Ascending aorta (tissue), 2 donors: ENCODE results near the gene SSC5D. TPM values are rescaled to one million over a fixed set of nuclear protein-coding genes. Genes with fewer than 3 reads are reported as not detected.

ENCODE experiments used
- DNase-seq, 2 donors: peaks; one replicate each; pipeline ENCODE4 v3.0.0-alpha.2; 2019; ENCODE audit warnings: low spot score in 2 of 2
- H3K27ac ChIP-seq, 2 donors: fragments of 200-600 bp; sonication (generic); one replicate each; pipeline ENCODE4 v1.5.1; 2016 to 2017; ENCODE audit warnings: mild to moderate bottlenecking in 1 of 2
- H3K27me3 ChIP-seq: fragments of 200-600 bp; sonication (generic); one replicate; pipeline ENCODE4 v1.5.1; 2017
- H3K36me3 ChIP-seq, 2 donors: fragments of 200-600 bp; sonication (generic); one replicate each; pipeline ENCODE4 v1.5.1; 2016
- H3K4me1 ChIP-seq, 2 donors: fragments of 200-600 bp; sonication (generic); one replicate each; pipeline ENCODE4 v1.5.1; 2016 to 2017; ENCODE audit warnings: mild to moderate bottlenecking in 1 of 2
- H3K4me3 ChIP-seq, 2 donors: fragments of 200-600 bp; sonication (generic); one replicate each; pipeline ENCODE4 v1.5.1; 2016 to 2017; ENCODE audit warnings: mild to moderate bottlenecking in 1 of 2
- H3K9me3 ChIP-seq, 2 donors: fragments of 200-600 bp; sonication (generic); one replicate each; pipeline ENCODE4 v1.5.1; 2016
- intact Hi-C: fragments of 100-400 bp; cut with DNase I; formaldehyde crosslinking; loops from one replicate; pipeline ENCODE4 v1.15.1; 2023
- total RNA-seq: library from RNA; depleted of rRNA; stranded (reverse); fragments of >200 nt; gene quantifications from one replicate; pipeline ENCODE4 v1.1.0, GENCODE V29; 2016
- TF ChIP-seq, protein P1 (sequence below), 3 experiments: fragments of 200-600 bp in 2 of 3; fragments of 450-650 bp in 1 of 3; sonication (generic) in 2 of 3; IDR thresholded peaks; one replicate each; pipeline ENCODE4 v1.5.1; 2016 to 2019; ENCODE audit warnings: antibody characterized with exemption in 3 of 3, mild to moderate bottlenecking in 1 of 3, moderate library complexity in 1 of 3

Gene SSC5D
- total RNA-seq, 1 donor from 2014 or later: 22.4 TPM

DNA sequence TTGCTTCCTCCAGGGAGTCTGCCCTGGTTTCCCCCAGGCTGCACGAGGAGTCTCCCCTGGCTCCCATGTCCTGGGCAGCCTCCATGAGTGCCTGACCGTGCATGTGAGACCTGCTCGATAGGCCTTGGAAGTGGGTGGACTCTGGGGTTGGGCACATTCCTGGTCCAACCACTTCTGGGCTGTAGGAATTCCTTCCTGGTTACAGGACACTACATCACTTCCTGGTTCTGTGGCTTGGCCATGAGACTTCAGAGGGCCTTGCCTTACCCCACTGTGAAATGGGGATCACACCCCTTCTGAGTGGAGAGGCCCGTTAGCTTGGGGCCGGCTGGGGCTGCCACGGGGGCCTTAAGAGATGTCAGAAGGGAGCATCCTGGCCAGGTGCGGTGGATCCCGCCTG is 15.8 kb upstream of the SSC5D start:
- TF ChIP-seq, protein P1, sequence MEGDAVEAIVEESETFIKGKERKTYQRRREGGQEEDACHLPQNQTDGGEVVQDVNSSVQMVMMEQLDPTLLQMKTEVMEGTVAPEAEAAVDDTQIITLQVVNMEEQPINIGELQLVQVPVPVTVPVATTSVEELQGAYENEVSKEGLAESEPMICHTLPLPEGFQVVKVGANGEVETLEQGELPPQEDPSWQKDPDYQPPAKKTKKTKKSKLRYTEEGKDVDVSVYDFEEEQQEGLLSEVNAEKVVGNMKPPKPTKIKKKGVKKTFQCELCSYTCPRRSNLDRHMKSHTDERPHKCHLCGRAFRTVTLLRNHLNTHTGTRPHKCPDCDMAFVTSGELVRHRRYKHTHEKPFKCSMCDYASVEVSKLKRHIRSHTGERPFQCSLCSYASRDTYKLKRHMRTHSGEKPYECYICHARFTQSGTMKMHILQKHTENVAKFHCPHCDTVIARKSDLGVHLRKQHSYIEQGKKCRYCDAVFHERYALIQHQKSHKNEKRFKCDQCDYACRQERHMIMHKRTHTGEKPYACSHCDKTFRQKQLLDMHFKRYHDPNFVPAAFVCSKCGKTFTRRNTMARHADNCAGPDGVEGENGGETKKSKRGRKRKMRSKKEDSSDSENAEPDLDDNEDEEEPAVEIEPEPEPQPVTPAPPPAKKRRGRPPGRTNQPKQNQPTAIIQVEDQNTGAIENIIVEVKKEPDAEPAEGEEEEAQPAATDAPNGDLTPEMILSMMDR (IDR thresholded peaks at IDR 0.05): no peak
- intact Hi-C loops: loop anchor here (10.0 kb wide), 1 partner anchor 1008 kb away; the partner anchor contains the start of gene LENG9
- no peaks in the 10 kb centered on the region for H3K9me3 ChIP-seq
- H3K36me3 ChIP-seq: no peaks in the 10 kb centered on the region
- DNase-seq: no peak
- H3K4me3 ChIP-seq: no peak overlapping the region
- no peaks in the 10 kb centered on the region for H3K27me3 ChIP-seq
- no peak overlapping the region for H3K27ac ChIP-seq
- H3K4me1 ChIP-seq: peaks cover 4 to 8% of the 10 kb centered on the region in 2 donors

DNA sequence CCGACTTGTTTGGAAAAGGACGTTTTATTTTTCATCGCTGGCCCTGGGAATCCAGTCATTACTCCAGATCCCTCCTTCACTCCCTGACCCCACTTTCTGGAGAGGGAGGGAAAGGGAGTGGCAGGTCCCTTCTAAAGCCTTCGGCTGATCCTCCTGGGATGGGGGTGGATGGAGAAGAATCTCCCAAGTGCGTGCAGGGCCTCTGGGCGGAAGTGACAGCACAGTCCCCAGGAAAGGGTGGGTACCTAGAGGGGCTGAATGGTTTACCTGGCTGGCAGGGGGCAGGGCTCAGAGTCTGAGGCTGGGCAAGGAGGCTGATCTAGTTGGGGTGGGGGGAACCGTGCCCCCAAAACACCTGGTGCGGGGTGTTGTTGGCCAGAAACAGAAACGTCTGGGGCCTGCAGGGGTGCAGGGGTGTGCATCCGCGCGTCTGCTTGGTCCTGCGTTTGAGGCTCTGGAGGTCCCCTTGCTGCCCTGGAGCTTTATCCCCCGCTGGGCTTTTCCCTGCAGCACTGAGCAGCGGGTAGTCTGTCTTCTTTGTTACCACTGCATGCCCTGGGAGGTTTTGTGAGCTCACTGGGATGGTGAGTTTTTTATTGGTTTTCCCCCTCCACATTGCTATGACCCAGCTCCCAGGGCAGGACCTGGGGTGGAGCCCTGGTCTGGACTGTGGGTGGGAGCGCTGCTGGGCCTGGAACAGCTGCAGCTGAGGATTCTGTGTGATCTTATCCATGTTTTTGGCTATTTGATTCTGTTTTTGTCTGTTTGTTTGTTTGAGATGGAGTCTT is 14.8 kb upstream of the SSC5D start:
- Histone ChIP-seq H3K36me3 (no peaks in the 10 kb centered on the region), H3K27ac (no peak overlapping the region)

DNA sequence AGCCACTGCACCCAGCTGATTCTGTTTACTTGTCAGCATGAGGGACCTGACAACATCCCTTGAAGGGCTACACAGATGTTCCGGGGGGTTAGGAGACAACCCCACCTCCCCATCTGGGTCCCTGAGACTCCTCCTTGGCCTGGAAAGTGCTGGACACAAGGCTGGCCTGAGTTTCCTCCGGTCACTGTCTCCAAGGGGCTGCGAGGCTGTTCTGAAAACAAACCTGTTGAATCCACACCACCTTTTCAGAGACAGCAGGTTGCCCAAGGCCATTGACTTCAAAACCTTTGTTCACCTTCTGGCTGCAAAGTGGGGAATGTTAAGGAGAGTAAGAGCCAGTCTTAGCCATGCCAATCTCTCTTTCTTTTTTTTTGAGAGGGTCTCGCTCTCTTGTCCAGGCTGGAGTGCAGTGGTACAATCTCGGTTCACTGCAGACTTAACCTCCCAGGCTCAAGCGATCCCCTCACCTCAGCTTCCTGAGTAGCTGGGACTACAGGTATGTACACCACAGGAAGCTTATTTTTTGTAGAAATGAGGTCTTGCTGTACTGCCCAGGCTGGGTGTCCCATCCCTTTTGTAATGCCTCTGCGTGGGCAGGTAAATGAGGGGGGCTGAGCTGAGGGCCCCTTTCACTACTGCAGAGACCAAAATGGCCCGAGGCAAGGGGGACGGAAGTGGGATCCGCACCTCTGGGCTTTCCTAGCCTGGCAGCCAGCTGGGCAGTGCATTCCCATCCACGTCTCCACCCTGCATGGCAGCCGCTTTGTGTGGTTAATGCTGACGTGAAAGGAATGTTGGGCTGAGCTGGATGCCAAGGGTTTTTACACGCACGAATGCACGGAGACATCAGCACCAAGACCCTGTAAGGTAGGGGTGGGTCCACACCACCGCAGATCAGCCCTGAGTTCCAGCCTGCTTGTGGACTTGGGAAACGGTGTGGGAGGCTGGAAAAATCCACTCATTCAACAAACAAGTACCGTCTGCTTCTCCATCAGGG is 13.7 kb upstream of the SSC5D start:
- intact Hi-C loops: loop anchor here (5.0 to 10.0 kb wide), 3 partner anchors 137 to 1010 kb away; partner anchors contain the start of genes BRSK1, HSPBP1, KMT5C and LENG9
- TF ChIP-seq, protein P1 (IDR thresholded peaks at IDR 0.05): no peak
- Histone ChIP-seq H3K27ac (no peak overlapping the region), H3K9me3 (no peaks in the 10 kb centered on the region), H3K27me3 (no peaks in the 10 kb centered on the region), H3K36me3 (no peaks in the 10 kb centered on the region), H3K4me3 (no peak overlapping the region), H3K4me1 (peaks cover 8 to 11% of the 10 kb centered on the region in 2 donors)
- no peak for DNase-seq

More for the DNA sequence above, 14.8 kb upstream of the SSC5D start:
- Histone ChIP-seq H3K27me3 (no peaks in the 10 kb centered on the region), H3K9me3 (no peaks in the 10 kb centered on the region), H3K4me3 (no peak overlapping the region), H3K4me1 (peaks cover 8 to 11% of the 10 kb centered on the region in 2 donors)
- intact Hi-C loops: loop anchor here (10.0 kb wide), 1 partner anchor 1009 kb away; the partner anchor contains the start of gene LENG9
- no peak for DNase-seq
- TF ChIP-seq, protein P1 (IDR thresholded peaks at IDR 0.05): no peak

DNA sequence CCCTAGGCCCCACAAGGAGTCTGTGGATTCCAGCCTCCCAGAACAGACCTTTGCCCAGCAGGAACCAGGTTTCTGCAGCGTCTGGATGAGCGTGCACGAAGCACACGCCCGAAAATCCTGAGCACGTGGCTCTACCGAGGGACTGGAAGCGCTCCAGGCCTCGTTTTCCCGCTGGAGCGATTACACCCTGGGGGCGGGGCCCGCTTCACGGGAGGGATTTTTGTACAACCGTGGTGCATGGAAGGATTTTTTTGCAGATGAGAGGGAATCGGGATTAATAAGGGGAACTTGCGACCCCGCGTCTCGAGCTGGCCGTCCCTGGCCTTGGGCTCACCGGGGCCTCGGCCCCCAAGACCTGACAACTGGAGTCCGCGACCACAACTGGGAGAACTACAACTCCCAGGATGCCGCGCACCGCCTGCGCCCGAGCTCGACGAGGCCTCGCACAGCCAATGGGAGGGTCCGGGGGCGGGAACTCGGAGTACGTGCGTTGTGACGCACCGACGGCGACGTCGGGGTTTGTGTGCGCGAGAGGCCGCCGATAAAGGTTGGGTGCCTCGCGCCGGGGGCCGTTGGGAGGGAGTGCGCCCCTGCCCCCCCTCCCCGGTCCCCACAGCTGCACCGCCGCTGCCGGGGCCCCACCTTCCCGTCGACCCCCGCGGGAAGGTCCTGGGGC is 12.0 kb upstream of the SSC5D start, which contains the start of gene ZNF628:
Gene ZNF628 (plus strand): TSS at position 518 of the 676 bp plus-strand sequence. CDS start 3,294 bp downstream, outside the sequence.
- H3K4me1 ChIP-seq: peaks cover 8 to 11% of the 10 kb centered on the region in 2 donors
- intact Hi-C loops: loop anchor here (1.0 to 10.0 kb wide), 6 partner anchors 15 to 1011 kb away; partner anchors contain the start of genes BRSK1, FIZ1, HSPBP1 and ISOC2
- H3K4me3 ChIP-seq: peak within 1 kb of the TSS; percentile 82 to 84
- TF ChIP-seq, protein P1 (IDR thresholded peaks at IDR 0.05): no peak
- H3K9me3 ChIP-seq: no peaks in the 10 kb centered on the region
- H3K27ac ChIP-seq: peak within 1 kb of the TSS; percentile 95 to 99
- H3K27me3 ChIP-seq: no peaks in the 10 kb centered on the region
- H3K36me3 ChIP-seq: peaks cover 0 to 3% of the 10 kb centered on the region in 2 donors
- peak; percentile 93 to 99 for DNase-seq
